GM10847 (cell line): ENCODE data around the gene GNA15.

Experiments
- POLR2A ChIP-seq: IDR thresholded peaks from 2 replicates; pipeline ENCODE4 v1.6.1; 2011; ENCODE audit not compliant: insufficient read length; ENCODE audit errors: extremely low read depth

GNA15 gene

DNA sequence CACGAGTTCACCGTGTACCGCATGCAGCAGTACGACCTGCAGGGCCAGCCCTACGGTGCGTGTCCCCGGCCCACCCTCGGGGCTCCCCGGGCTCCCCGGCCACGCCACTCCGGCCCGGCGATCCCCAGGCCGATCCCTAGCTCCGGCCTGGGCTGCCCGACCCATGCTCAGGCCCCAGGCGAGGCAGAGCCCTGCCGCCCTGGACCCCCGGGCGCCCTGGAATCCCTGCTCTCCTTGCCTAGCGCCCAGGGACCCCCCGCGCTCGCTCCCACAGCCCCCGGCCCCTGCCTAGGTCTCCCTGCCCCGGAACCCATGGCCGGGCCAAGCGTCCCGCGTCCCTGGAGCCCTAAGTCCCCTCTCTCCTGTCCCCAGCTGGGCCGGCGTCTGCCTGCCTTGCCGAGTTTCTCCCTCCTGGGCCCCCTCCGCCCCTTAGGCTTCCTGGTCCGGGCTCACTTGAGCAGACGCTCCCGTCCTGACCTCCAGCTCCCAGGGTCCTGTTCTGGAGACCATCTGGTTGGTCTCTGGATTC, 50.4 kb downstream of the GNA15 start:
- no peak for TF ChIP-seq POLR2A

DNA sequence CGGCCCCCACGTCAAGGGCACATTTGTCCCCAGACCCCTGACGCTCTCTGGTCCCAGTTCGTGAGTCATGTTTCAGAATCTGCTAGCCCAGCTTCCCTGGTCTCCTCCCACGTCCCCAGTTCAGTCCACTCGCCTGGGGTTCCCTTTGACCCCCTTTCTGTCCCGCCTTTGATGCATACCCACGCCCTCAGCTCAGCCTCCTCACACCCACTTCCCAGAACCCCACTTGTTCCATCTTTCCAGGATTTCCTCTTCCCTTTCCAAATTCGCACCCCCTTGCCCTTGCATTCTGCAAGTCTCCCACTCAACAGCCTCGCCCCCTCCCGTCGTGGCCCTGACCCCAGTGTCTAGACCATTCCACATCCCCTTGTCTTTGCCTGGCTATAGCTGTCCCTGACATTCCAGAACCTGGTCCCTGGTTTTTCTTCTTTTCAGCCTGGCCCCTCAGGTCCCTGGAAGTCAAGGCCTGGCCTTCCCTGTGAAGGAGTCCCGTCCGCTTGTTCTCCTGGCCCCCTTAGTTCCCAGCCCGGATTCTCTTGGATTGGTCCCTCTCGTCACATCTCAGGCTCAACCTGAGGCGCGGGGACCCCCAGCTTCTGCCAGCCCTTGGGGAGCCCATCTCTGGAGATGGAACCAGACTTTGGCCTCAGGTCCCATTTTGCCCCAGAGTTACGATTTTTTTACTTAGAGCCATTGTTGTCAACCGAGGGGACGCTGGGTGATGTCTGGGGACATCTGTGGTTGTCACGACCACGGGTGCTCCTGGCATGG, 51.2 kb downstream of the GNA15 start:
- TF ChIP-seq POLR2A, result no peak

DNA sequence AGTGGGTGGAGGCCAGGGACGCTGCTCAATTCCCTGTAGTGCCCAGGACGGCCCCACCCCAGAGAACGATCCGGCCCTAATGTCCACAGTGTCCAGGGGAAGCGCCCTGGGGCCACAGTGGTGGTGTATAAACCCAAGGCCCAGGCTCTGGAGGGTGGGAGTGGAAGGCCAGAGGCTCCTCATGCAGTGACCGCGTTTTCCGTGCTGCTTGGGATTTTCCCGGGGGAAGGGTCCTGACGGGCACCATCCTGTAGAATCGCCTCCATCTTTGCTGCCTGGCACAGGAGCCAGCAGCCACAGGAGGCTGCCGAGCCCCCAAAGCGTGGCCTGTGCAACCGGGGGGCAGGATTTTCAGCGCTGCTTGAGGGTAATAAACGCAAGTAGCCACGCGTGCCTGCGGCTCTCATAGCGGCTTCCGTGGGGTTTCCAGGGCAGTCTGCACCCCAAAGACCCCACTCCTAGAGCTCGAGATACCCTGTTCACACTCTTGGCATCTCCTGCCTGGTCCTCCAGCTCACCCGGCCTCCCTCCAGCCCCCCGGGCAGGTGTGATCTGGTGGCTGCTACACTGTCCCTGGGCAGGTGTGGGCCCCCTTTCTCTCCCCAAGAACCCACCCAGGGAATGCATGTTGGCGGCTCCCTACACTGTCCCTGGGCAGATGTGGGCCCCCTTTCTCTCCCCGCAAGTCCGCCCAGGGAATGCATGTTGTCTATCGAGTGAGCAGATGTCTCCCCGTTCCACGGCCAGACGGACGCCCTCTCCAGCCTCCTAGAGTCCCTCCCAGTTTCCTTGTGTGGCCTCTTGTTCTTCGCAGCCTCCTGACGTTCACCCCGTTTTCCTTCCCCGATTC, 52.1 kb downstream of the GNA15 start:
- no peak for TF ChIP-seq POLR2A

DNA sequence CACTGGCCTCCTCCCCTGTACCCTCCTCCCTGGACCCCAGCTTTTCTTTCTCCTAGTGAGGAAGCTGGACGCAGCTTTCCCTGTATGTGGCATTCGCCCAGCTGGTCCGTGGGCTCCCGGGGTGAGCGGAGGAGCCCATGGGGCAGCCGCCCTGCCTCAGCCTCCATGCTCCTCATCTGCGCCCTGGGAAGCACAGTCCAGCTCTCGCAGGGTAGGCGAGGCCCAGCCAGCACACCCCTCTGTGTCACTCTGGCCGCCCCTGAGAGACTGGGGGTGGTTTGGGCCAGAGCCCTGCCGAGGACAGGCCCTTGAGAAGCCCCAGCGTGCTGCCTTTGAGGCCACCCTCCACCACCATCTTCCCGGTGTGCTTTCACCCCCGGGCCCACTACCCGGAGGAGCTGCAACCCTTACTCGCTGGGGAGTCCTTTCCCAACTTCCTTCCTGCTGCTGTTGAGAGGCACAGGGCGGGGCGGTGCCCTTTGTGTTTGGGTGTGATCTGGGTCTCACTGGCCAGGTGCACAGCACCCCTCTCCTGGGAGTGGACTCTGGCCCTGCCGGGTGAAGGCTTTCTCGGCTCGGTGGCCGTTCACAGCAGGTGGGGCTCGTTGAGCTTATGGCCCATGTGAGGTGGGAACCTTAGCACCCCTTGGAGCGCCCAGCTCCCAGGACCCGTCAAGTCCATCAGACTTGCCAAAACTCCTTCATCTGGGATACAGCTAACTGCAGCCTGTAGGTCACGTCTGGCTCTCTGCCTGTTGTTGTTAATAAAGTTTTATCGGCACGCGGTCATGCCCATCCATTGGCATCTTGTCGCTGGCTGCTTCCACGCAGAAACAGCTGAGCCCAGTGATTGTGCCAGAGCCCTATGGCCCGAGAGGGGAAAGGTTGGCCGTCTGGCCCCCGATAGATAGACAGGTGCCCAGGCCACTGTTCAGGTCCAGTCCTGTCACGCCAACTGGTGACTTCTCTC, 53.1 kb downstream of the GNA15 start:
- no peak for TF ChIP-seq POLR2A

DNA sequence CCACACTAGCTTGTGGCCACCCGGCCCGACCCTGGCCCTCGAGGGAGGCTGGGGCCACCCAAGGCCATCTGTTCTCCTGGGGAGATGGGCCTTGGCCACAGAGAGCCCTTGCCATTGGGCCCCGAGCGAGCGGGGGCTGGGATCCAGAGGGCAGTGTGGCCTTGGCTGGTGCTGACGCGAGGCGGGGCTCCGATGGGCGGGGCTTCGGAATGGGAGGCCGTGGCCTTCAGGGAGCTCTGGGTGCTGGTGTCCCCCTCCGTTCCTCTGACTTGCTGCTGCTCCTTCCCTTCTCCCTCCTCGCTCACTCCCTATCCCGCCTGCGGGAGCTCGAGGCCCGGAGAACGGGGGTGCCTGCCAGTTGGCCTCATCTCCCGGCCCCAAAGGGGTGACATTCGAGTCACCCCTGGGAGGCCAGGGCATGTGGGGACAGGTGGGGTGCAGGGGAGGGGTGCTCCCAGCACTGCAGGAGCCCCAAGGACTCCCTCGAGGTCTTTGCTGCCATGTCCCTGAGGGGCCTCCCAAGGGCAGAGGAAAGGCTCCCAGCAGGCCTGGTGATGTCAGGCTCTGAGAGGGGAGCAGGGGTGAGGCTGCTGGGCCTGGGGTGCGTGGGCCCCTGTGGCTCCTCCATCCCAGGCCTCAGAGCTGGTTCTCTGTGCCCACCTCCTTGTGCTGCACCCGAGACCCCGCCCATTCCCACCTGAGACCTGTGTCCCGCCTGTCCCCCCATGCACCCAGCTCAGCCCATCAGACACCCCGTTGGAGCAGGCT, 54.1 kb downstream of the GNA15 start:
- no peak for TF ChIP-seq POLR2A

DNA sequence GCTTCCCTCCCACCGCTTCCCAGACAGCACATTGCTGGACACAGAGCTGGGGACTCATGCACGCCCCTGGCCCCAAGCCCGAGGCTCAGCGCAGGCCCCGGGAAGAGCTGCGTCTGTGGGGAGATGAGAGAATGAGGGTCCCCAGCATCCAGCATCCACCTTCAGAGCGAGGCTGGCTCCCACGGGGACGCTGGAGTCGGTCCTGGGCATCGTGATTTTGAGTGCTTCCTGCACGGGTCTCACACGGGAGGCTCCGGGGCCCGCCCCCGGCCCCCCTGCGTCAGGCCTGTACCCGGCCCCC, 54.6 kb downstream of the GNA15 start:
- TF ChIP-seq POLR2A, result no peak

DNA sequence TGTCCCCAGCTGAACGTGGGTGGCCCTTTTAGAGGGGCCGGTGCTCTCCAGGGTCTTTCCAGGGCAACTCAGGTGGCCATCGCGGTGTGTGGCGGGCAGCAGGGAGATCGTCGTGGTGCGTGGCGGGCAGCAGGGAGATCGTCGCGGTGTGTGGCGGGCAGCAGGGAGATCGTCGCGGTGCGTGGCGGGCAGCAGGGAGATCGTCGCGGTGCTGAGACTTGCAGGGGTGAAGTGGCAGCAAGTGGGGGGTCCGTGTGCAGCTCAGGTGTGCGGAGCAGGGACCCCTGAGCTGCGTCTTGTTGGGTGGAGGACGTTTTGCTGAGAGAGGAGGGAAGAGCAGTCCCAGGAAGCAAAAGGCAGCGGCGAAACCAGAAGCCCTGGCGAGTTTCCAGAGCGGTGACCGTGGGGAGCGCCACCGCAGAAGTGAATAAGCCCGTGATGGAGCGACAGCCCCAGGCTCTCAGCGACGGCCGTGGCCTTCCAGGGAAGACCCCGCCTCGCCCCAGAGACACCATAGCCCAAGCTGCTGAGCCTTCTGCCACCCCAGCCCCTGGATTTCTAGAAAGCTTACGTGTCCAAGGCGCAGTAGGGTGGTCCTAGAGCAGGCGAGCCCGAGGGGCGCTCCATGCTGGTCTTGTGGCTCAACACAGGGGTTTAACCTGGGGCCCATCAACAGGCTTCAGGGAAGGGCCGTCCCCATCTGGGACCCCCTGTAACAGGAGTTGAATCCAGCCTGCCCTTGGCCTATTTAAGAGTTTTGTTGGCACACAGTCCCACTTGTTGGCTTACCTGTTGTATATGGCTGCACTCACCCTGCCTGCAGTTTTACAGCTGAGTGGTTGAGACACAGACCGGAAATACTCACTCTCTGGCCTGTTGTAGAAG, 55.3 kb downstream of the GNA15 start:
- no peak for TF ChIP-seq POLR2A

DNA sequence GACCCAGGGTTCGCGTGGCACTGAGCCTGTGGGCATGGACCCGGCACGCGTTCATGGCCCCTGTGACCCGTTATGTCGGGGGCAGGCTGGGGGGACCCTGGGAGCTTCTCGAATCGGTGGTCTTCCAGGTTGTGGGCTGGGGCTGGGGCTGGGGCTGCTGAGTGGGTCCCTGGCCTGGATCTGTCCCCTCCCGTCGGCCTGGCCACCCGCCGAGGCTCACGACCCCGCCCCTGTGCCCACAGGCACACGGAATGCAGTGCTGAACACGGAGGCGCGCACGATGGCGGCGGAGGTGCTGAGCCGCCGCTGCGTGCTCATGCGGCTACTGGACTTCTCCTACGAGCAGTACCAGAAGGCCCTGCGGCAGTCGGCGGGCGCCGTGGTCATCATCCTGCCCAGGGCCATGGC, 56.4 kb downstream of the GNA15 start:
- TF ChIP-seq POLR2A, result no peak

DNA sequence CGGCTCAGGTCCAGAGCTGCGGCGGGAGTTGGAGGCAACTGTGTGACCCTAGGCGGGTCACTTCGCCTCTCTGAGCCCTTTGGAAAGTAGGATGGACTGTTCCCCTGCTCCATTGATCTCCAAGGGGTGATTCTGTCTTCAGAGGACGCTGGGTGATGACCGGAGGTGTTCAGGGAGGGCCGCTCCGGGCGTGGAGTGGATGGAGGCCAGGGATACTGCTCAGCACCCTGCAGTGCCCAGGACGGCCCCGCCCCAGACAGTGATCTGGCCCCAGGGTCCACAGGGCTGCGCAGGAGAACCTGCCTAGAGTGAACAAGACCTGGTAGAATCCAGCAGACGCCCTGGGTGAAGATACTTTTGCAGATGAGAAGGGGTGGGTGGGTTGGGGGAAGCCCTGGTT, 56.9 kb downstream of the GNA15 start:
- no peak for TF ChIP-seq POLR2A

DNA sequence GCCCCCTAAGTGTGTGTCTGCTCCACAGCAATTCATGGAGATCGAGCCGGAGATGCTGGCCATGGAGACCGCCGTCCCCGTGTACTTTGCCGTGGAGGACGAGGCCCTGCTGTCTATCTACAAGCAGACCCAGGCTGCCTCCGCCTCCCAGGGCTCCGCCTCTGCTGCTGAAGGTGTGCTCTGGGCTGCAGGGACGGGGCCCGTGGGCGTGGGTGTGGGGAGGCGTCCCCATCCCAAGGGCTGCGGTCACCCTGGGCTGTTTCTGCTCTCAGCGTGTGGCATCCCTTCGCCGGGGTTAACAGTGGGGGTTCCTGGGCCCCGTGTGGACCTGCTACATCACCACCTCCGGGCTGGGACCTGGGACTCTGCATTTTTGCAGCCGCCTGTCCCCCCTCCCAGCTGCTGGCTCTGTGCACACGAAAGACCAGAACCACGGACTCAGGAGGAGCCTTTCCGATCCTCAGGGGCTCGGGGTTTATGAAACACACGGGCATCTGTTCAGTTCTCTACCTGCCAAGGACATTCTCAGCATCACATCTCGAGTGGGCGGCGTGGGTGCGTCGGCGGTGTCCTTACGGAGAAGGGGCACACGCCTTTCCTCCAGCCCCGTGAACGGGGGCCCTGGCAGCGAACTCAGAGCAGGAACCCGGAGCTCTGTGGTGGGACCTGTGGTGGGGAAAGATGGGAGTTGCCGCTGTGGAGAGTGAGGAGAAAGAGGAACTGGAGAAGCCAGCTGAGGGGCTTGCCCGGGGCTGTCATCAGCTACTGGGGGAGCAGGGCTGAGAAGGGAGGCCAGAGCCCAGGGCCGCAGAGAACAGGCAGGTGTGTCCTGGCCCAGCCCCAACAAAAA, 57.6 kb downstream of the GNA15 start:
- TF ChIP-seq POLR2A, result no peak

DNA sequence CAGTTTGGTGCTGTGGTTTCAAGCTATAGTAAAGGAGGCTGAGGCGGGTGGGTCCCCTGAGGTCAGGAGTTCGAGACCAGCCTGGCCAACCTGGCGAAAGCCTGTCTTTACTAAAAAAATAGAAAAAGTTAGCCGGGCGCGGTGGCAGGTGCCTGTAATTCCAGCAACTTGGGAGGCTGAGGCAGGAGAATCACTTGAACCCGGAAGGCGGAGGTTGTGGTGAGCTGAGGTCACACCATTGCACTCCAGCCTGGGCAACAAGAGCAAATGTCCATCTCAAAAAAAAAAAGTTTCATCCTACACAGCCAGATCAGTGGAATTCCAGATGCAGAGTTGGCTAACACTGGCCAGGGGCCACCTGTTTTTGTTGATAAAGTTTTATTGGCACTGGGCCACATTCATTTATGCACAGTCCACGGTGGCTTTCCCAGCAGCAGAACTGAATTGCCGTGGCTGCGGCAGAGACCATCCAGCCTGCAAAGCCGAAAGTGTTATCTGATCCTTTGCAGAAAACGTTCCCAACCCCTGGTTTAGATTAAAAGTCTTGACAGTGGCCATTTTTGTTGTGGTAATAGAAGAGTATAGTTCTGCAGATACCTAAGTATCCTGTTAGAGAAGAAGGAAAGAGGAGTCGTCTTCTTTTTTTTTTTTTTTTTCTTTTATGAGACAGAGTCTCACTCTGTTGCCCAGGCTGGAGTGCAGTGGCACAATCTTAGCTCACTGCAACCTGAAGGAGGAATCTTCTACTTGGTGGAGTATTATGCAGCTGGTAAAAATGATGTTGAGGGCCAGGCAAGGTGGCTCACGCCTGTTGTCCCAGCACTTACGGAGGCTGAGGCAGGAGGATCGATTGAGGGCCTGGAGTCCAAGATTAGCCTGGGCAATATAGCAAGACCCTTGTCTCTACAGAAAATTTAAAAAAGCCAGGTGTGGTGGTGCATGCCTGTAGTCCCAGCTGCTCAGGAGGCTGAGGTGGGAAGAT, 58.6 kb downstream of the GNA15 start:
- TF ChIP-seq POLR2A, result no peak

DNA sequence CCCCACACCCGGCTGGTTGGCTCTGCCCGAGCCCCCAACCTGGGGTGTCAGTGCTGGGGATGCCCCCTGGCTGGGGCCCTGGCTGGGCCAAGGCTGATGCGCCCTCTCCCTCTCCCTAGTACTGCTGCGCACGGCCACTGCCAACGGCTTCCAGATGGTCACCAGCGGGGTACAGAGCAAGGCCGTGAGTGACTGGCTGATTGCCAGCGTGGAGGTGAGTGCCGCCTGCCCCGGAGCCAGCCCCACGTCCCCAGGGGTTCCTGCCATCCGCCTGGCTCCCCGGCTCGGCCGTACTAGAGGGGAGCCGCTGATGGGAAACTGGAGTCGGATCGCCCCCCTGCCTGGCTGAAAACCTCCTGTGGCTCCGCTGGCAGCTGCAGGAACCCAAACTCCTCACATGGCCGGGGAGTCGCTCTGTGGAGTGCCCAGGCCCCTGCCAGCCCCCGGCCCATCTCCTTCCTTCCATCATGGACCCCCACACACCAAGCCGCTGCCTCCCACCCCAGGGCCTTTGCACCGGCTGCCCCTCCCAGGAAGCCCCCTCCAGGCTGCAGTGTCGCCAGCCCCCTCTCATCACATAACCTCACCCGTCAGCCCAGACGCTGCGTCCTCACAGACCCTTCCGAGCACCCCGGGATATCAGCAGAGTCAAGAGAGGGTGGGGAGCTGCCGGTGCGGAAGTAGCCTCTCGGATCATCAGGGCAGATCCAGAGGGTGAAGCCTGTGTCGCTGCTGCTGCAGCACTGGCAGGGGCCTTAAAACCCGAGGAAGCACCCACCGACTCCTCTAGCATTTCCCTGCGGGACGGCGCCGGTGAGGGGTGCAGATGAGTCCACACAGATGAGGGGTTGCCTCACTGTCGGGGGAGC, 60.5 kb downstream of the GNA15 start:
- no peak for TF ChIP-seq POLR2A
